ENCODE measurements around the gene RDH11. TPM values are rescaled to one million over a fixed set of nuclear protein-coding genes. Genes with fewer than 3 reads are reported as not detected.

Gene RDH11
- total RNA-seq, 4 donors from 2014 or later: 30.8 to 53.9 (median 37.2) TPM

- intact Hi-C loops (cut with DNase I; ENCODE audit: low total_unique reads) (no loop called here), in situ Hi-C loops (cut with MboI; ENCODE audit: low pct_ligation_motif_present in 1 of 4, low pct_unique_long_range_greater_than_20kb in 1 of 4, low sequenced_read_pairs in 3 of 4) (no loop called here)
- no peaks in the 10 kb centered on the region for H3K9me3 ChIP-seq
- no peak for TF ChIP-seq POLR2AphosphoS5 (IDR thresholded peaks at IDR 0.05)
- TF ChIP-seq, protein P1, sequence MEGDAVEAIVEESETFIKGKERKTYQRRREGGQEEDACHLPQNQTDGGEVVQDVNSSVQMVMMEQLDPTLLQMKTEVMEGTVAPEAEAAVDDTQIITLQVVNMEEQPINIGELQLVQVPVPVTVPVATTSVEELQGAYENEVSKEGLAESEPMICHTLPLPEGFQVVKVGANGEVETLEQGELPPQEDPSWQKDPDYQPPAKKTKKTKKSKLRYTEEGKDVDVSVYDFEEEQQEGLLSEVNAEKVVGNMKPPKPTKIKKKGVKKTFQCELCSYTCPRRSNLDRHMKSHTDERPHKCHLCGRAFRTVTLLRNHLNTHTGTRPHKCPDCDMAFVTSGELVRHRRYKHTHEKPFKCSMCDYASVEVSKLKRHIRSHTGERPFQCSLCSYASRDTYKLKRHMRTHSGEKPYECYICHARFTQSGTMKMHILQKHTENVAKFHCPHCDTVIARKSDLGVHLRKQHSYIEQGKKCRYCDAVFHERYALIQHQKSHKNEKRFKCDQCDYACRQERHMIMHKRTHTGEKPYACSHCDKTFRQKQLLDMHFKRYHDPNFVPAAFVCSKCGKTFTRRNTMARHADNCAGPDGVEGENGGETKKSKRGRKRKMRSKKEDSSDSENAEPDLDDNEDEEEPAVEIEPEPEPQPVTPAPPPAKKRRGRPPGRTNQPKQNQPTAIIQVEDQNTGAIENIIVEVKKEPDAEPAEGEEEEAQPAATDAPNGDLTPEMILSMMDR (IDR thresholded peaks at IDR 0.05): no peak
- no peaks in the 10 kb centered on the region for H3K36me3 ChIP-seq
- H3K4me1 ChIP-seq: peaks cover 0 to 36% (median 18%) of the 10 kb centered on the region in 4 donors
- no peaks in the 10 kb centered on the region for H3K27me3 ChIP-seq
- H3K4me3 ChIP-seq: no peak overlapping the region
- H3K27ac ChIP-seq: no peak overlapping the region
- DNase-seq: no peak
- 60 to 91% methylated on average over 1 to 10 of the region's 10 CpGs for WGBS, 2 donors (ENCODE audit: low coverage in 1 of 2)
Measured at GRCh38 chr14:67735336-67736147, 40.0 kb upstream of the RDH11 start.

GRCh38 chr14:67734675-67735074 lies 39.1 kb upstream of the RDH11 start:
- DNase-seq: no peak
- TF ChIP-seq, protein P1 (IDR thresholded peaks at IDR 0.05): no peak
- TF ChIP-seq POLR2AphosphoS5 (IDR thresholded peaks at IDR 0.05) (no peak), EP300 (IDR thresholded peaks at IDR 0.05; ENCODE audit: low read depth) (no peak), POLR2A (IDR thresholded peaks at IDR 0.05) (no peak)
- Histone ChIP-seq H3K4me1 (peaks cover 0 to 33% (median 19%) of the 10 kb centered on the region in 4 donors), H3K27ac (no peak overlapping the region), H3K4me3 (no peak overlapping the region), H3K27me3 (no peaks in the 10 kb centered on the region), H3K36me3 (no peaks in the 10 kb centered on the region), H3K9me3 (no peaks in the 10 kb centered on the region)
- intact Hi-C loops (cut with DNase I; ENCODE audit: low total_unique reads) (no loop called here), in situ Hi-C loops (cut with MboI; ENCODE audit: low pct_ligation_motif_present in 1 of 4, low pct_unique_long_range_greater_than_20kb in 1 of 4, low sequenced_read_pairs in 3 of 4) (no loop called here)
- 68% methylated on average over 3 of the region's 3 CpGs; no CpG with 5 or more reads in 1 of the 2 donors for WGBS, 2 donors (ENCODE audit: low coverage in 1 of 2)

- H3K27ac ChIP-seq: no peak overlapping the region
- H3K9me3 ChIP-seq: no peaks in the 10 kb centered on the region
- intact Hi-C loops (cut with DNase I; ENCODE audit: low total_unique reads): no loop called here
- in situ Hi-C loops (cut with MboI; ENCODE audit: low pct_ligation_motif_present in 1 of 4, low pct_unique_long_range_greater_than_20kb in 1 of 4, low sequenced_read_pairs in 3 of 4): no loop called here
- no peaks in the 10 kb centered on the region for H3K36me3 ChIP-seq
- no peaks in the 10 kb centered on the region for H3K27me3 ChIP-seq
- WGBS, 2 donors (ENCODE audit: low coverage in 1 of 2): 89% methylated on average over 4 of the region's 4 CpGs; no CpG with 5 or more reads in 1 of the 2 donors
- no peak for TF ChIP-seq EP300 (IDR thresholded peaks at IDR 0.05; ENCODE audit: low read depth)
- no peak for TF ChIP-seq POLR2AphosphoS5 (IDR thresholded peaks at IDR 0.05)
- TF ChIP-seq, protein P1 (IDR thresholded peaks at IDR 0.05): no peak
- no peak for TF ChIP-seq POLR2A (IDR thresholded peaks at IDR 0.05)
- H3K4me3 ChIP-seq: no peak overlapping the region
- peaks cover 0 to 31% (median 17%) of the 10 kb centered on the region in 4 donors for H3K4me1 ChIP-seq
- no peak for DNase-seq
Measured at GRCh38 chr14:67733616-67734015, 38.1 kb upstream of the RDH11 start.

GRCh38 chr14:67729072-67729885 lies 33.7 kb upstream of the RDH11 start:
- Histone ChIP-seq H3K27ac (peak overlapping the region; percentile 46 to 74 (median 65)), H3K27me3 (no peaks in the 10 kb centered on the region), H3K36me3 (no peaks in the 10 kb centered on the region), H3K4me3 (peak overlapping the region in 1 of 4 donors; percentile 21), H3K4me1 (peaks cover 0 to 9% (median 8%) of the 10 kb centered on the region in 4 donors), H3K9me3 (no peaks in the 10 kb centered on the region)
- intact Hi-C loops (cut with DNase I; ENCODE audit: low total_unique reads) (no loop called here), in situ Hi-C loops (cut with MboI; ENCODE audit: low pct_ligation_motif_present in 1 of 4, low pct_unique_long_range_greater_than_20kb in 1 of 4, low sequenced_read_pairs in 3 of 4) (no loop called here)
- TF ChIP-seq EP300 (IDR thresholded peaks at IDR 0.05; ENCODE audit: low read depth) (no peak), POLR2AphosphoS5 (IDR thresholded peaks at IDR 0.05) (no peak), POLR2A (IDR thresholded peaks at IDR 0.05) (no peak)
- TF ChIP-seq, protein P1 (IDR thresholded peaks at IDR 0.05): no peak
- DNase-seq: peak; percentile 69
- WGBS, 2 donors (ENCODE audit: low coverage in 1 of 2): 42 to 62% methylated on average over 6 to 21 of the region's 21 CpGs
